DMS153 treated with DMSO at 0.1 percent for 48 hours (cell line): ENCODE data around the gene CARD8.

ENCODE experiments used
- DNase-seq: peaks from one replicate; lab custom pipeline; 2025; ENCODE audit not compliant: unreplicated experiment; lab: John Stamatoyannopoulos, UW

Gene CARD8

GRCh38 chr19:48213959-48214358 lies 41.8 kb downstream of the CARD8 start:
- no peak for DNase-seq

- no peak for DNase-seq
Observed at GRCh38 chr19:48210005-48210404, 45.7 kb downstream of the CARD8 start.

- DNase-seq, result no peak
Observed at GRCh38 chr19:48206397-48207093, 49.2 kb downstream of the CARD8 start.

- DNase-seq, result peak; percentile 95
Observed at GRCh38 chr19:48203794-48204628, 51.7 kb downstream of the CARD8 start.

- peak; percentile 10 for DNase-seq
Observed at GRCh38 chr19:48203222-48203793, 52.4 kb downstream of the CARD8 start.

GRCh38 chr19:48196933-48197665 lies 58.6 kb downstream of the CARD8 start:
- DNase-seq, result no peak

GRCh38 chr19:48196321-48196763 lies 59.4 kb downstream of the CARD8 start:
- DNase-seq, result no peak

GRCh38 chr19:48194844-48195830 lies 60.6 kb downstream of the CARD8 start:
- no peak for DNase-seq

GRCh38 chr19:48194041-48194843 lies 61.5 kb downstream of the CARD8 start:
- no peak for DNase-seq

- no peak for DNase-seq
Observed at GRCh38 chr19:48192750-48193149, 63.0 kb downstream of the CARD8 start.

- no peak for DNase-seq
Observed at GRCh38 chr19:48190885-48191284, 64.8 kb downstream of the CARD8 start.

- no peak for DNase-seq
Observed at GRCh38 chr19:48190288-48190884, 65.3 kb downstream of the CARD8 start.

GRCh38 chr19:48186541-48186991 lies 69.1 kb downstream of the CARD8 start:
- no peak for DNase-seq

GRCh38 chr19:48186015-48186414 lies 69.7 kb downstream of the CARD8 start:
- no peak for DNase-seq

- no peak for DNase-seq
Observed at GRCh38 chr19:48183356-48183755, 72.4 kb downstream of the CARD8 start.

GRCh38 chr19:48182434-48182833 lies 73.3 kb downstream of the CARD8 start:
- DNase-seq, result no peak

- DNase-seq, result no peak
Observed at GRCh38 chr19:48181505-48181904, 74.2 kb downstream of the CARD8 start.

- no peak for DNase-seq
Observed at GRCh38 chr19:48176226-48176625, 79.5 kb downstream of the CARD8 start.

GRCh38 chr19:48175578-48175977 lies 80.1 kb downstream of the CARD8 start:
- no peak for DNase-seq
